MM.1S (cell line): ENCODE measurements around the gene EXOC4.

ENCODE experiments used
- CTCF ChIP-seq: fragments of 300-600 bp; sonication (generic); IDR thresholded peaks from 2 replicates; pipeline ENCODE4 v1.5.1; 2016; ENCODE audit warnings: antibody characterized with exemption, low read length, mixed read lengths
- EZH2 ChIP-seq: fragments of 300-600 bp; sonication (generic); optimal IDR thresholded peaks from 2 replicates; pipeline ENCODE3; 2017; ENCODE audit warnings: low read depth, mild to moderate bottlenecking, antibody characterized with exemption, low read length, mixed read lengths
- EZH2phosphoT487 ChIP-seq: fragments of 300-600 bp; sonication (generic); IDR thresholded peaks from 2 replicates; pipeline ENCODE4 v1.6.1; 2018; ENCODE audit warnings: antibody characterized with exemption, low read length

GRCh38 chr7:133448012-133448411 lies 195.1 kb downstream of the EXOC4 start:
- no peak for TF ChIP-seq CTCF
- TF ChIP-seq EZH2 = no peak
- no peak for TF ChIP-seq EZH2phosphoT487
